Naive thymus-derived CD4-positive, alpha-beta T cell (primary cell): Measurements from ENCODE around the gene POLRMT. TPM values are rescaled to one million over a fixed set of nuclear protein-coding genes. Genes with fewer than 3 reads are reported as not detected.

Experiments used
- ATAC-seq: fragments of 150-1000 bp; cut with Tn5 transposase; 2 replicates; pipeline ENCODE4 v1.10.0; 2021; ENCODE audit warnings: mild to moderate bottlenecking, moderate library complexity
- CTCF ChIA-PET: fragments of 350-600 bp; sonication (Branson Sonifier 250); formaldehyde crosslinking; loops from one replicate; lab custom pipeline; 2021; ENCODE audit warnings: antibody characterized with exemption; lab: Charles Lee
- POLR2A ChIA-PET: fragments of 350-600 bp; sonication (Branson Sonifier 250); formaldehyde crosslinking; loops from one replicate; lab custom pipeline; 2021; ENCODE audit warnings: antibody characterized with exemption, inconsistent platforms; lab: Charles Lee
- DNase-seq, 9 donors: peaks; one replicate each; pipeline versions ENCODE4 v3.0.0 to v3.0.0-alpha.2; 2020 to 2022; ENCODE audit warnings: mixed read lengths in 1 of 9
- H3K27ac ChIP-seq: one replicate; pipeline ENCODE4 v1.7.0; 2013; ENCODE audit warnings: mild to moderate bottlenecking, low read depth, low read length, moderate library complexity
- H3K27me3 ChIP-seq, 2 donors: one replicate each; pipeline ENCODE4 v1.7.0; 2013; ENCODE audit warnings: low read length in 2 of 2, mild to moderate bottlenecking in 2 of 2, moderate library complexity in 2 of 2; ENCODE audit not compliant: control insufficient read depth in 2 of 2, insufficient read depth in 2 of 2
- H3K36me3 ChIP-seq, 3 experiments: 1 replicate in 2 of 3; 2 replicates in 1 of 3; pipeline ENCODE4 v1.7.0; 2013; ENCODE audit warnings: low read length in 3 of 3, mild to moderate bottlenecking in 3 of 3, moderate library complexity in 1 of 3; ENCODE audit not compliant: insufficient read depth in 3 of 3, control insufficient read depth in 2 of 3
- H3K4me1 ChIP-seq, 2 donors: one replicate each; pipeline ENCODE4 v1.7.0; 2013; ENCODE audit warnings: low read length in 2 of 2, mild to moderate bottlenecking in 2 of 2, moderate library complexity in 1 of 2; ENCODE audit not compliant: control insufficient read depth in 2 of 2, insufficient read depth in 2 of 2
- H3K4me3 ChIP-seq: 2 replicates; pipeline ENCODE4 v1.7.0; 2013; ENCODE audit warnings: mild to moderate bottlenecking, low read length
- H3K9me3 ChIP-seq, 3 experiments: 1 replicate in 2 of 3; 2 replicates in 1 of 3; pipeline ENCODE4 v1.7.0; 2013; ENCODE audit warnings: low read length in 3 of 3; ENCODE audit not compliant: control insufficient read depth in 2 of 3
- H3K27ac Mint-ChIP-seq, 9 donors: one replicate each; pipeline ENCODE4 v1.8.0; 2020 to 2022; ENCODE audit warnings: mixed read lengths in 9 of 9, mild to moderate bottlenecking in 8 of 9, moderate library complexity in 5 of 9, inconsistent platforms in 2 of 9
- H3K27me3 Mint-ChIP-seq, 5 donors: one replicate each; pipeline ENCODE4 v1.8.0; 2021 to 2022; ENCODE audit warnings: mixed read lengths in 5 of 5, mild to moderate bottlenecking in 1 of 5
- H3K36me3 Mint-ChIP-seq, 5 donors: one replicate each; pipeline ENCODE4 v1.8.0; 2020 to 2022; ENCODE audit warnings: mixed read lengths in 5 of 5, mild to moderate bottlenecking in 3 of 5, inconsistent platforms in 1 of 5
- H3K4me1 Mint-ChIP-seq, 7 donors: one replicate each; pipeline ENCODE4 v1.8.0; 2020 to 2022; ENCODE audit warnings: mixed read lengths in 7 of 7, mild to moderate bottlenecking in 3 of 7, inconsistent platforms in 1 of 7
- H3K4me3 Mint-ChIP-seq, 10 donors: one replicate each; pipeline ENCODE4 v1.8.0; 2020 to 2022; ENCODE audit warnings: mild to moderate bottlenecking in 10 of 10, mixed read lengths in 10 of 10, moderate library complexity in 6 of 10, inconsistent platforms in 2 of 10
- H3K9me3 Mint-ChIP-seq, 11 donors: one replicate each; pipeline ENCODE4 v1.8.0; 2020 to 2022; ENCODE audit warnings: mixed read lengths in 11 of 11, mild to moderate bottlenecking in 4 of 11, inconsistent platforms in 1 of 11, moderate library complexity in 1 of 11
- intact Hi-C, 2 donors: fragments of 100-400 bp; cut with micrococcal nuclease; formaldehyde crosslinking; loops; one replicate each; pipeline ENCODE4 v1.15.1; 2023
- polyA plus RNA-seq, 2 donors: library from polyadenylated mRNA; unstranded; fragments of 300-500 nt; fragmentation: Illumina TruSeq; gene quantifications; one replicate each; pipeline ENCODE4 v1.2.3, GENCODE V29; 2021
- total RNA-seq, 6 experiments: library from RNA in 5 of 6; stranded (reverse) in 5 of 6; gene quantifications; 1 replicate in 5 of 6; 2 replicates in 1 of 6; pipeline ENCODE4 v1.2.3 and lab custom pipeline; 2021 to 2026

Gene POLRMT
- total and polyA plus RNA-seq, 7 experiments from 2014 or later, result 37.4 to 105 (median 67.9) TPM

DNA sequence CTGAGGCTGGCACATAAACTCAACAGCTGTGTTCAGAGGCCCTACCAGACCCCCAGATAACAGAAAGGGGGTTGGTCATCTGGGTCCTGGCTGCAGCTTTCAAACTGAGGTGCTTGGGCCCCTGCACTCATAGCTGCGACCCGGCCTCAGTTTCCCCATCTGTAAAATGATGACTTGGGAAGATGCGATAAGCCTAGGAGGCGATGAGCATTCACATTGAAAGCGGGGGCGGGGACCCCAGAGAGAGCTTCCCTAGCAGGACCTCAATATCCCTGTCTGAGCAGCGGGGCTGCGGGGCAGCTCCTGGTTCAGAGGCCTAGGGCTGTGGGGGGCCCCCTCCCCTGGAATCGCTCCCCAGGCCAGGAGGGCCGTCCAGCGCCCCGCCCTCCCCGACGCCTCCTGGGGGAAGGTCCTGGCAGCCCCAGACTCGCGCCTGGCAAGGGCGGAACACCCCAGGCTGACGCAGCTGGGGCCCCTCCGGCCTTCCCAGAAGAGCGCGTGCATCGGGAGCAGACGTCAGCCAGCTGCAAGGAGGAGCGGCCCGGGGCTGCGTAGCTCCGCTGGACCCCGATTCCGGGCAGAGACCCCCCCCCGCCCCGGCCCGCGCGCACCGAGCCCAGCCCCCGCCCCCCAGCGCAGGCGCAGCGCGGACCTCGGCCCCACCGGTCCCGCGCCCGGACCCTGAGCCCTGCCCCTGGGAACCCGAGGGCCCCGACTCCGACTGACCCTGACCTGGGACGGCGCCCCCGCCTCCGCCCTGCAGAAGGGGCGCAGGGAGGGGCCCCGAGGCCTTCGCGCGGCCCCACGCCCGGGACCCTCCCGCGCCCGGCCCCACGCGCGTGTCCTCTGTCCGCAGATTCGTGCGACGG is 46.3 kb upstream of the POLRMT start:
- DNase-seq (peak in 6 of 9 donors; percentile 28 to 57 (median 36)), ATAC-seq (no peak)
- H3K27me3 ChIP-seq, result peaks cover 0 to 3% of the 10 kb centered on the region in 2 donors
- peak overlapping the region; percentile 71 to 91 (median 80) for H3K4me3 Mint-ChIP-seq
- H3K4me1 Mint-ChIP-seq, result peaks cover 0 to 11% (median 5%) of the 10 kb centered on the region in 7 donors
- no peaks in the 10 kb centered on the region for H3K9me3 ChIP-seq
- H3K4me1 ChIP-seq, result peaks cover 5 to 12% of the 10 kb centered on the region in 2 donors
- no peaks in the 10 kb centered on the region for H3K9me3 Mint-ChIP-seq
- peak overlapping the region; percentile 54 for H3K4me3 ChIP-seq
- no peaks in the 10 kb centered on the region for H3K36me3 Mint-ChIP-seq
- peak overlapping the region in 3 of 9 donors; percentile 47 to 68 (median 54) for H3K27ac Mint-ChIP-seq
- H3K36me3 ChIP-seq, result no peaks in the 10 kb centered on the region
- POLR2A ChIA-PET, result interaction anchor here (0.7 to 2.2 kb wide), 7 partner anchors 9 to 589 kb away, joined by 3 to 11 read pairs (median 4); partner anchors contain the start of genes CIRBP and RNF126
- peaks cover 6 to 15% (median 6%) of the 10 kb centered on the region in 5 donors for H3K27me3 Mint-ChIP-seq
- peak overlapping the region; percentile 79 for H3K27ac ChIP-seq
- intact Hi-C loops, result loop anchor here (1.0 to 5.0 kb wide), 21 partner anchors 16 to 728 kb away; partner anchors contain the start of genes PTBP1 (in 2 of the 2), RNF126 (in 2 of the 2), BSG (in 1 of the 2) and CDC34 (in 1 of the 2)
- CTCF ChIA-PET, result interaction anchor here (0.7 to 1.1 kb wide), 3 partner anchors 14 to 92 kb away, joined by 3 to 7 read pairs (median 6); partner anchors contain the start of gene PRSS57

DNA sequence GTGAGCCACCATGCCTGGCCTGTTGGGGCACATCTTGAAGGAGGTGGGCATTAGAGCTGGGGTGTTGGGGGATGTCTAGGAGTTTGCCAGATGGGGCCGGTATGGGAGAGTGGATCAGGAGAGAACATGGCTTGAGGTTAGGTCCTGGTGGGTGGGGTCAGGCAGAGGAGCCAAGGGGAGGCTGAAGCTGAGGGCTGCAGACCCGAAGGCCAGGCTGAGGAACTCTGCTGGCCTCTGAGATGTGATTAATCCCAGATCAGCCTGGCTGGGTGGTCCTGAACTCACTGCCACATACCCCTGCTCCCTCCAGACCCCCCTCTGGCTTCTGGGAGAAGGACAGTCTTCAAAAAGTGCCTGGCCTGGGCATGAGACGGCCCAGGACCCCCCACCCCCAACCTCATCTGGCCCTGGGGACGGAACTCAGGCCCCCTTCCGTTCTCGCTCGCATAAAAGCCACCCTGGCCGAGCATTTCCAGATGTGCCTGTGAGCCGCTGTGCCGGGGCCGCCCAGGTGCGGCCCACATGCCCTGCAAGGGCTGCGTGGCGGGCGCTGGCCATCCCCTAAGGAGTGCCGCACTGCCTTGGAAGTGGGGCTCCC is 45.6 kb upstream of the POLRMT start:
- Histone ChIP-seq H3K27me3 (peaks cover 0 to 3% of the 10 kb centered on the region in 2 donors), H3K4me3 (peak overlapping the region; percentile 54), H3K36me3 (no peaks in the 10 kb centered on the region), H3K4me1 (peaks cover 5 to 12% of the 10 kb centered on the region in 2 donors), H3K9me3 (no peaks in the 10 kb centered on the region), H3K27ac (no peak overlapping the region)
- ATAC-seq (no peak), DNase-seq (no peak)
- intact Hi-C loops, result no loop called here
- POLR2A ChIA-PET, result interaction anchor here (1.0 to 2.2 kb wide), 3 partner anchors 8 to 19 kb away, joined by 3 to 10 read pairs (median 4); partner anchors contain the start of gene RNF126
- Mint-ChIP-seq H3K27me3 (peaks cover 6 to 16% (median 9%) of the 10 kb centered on the region in 5 donors), H3K4me3 (peak overlapping the region; percentile 45 to 80 (median 75)), H3K9me3 (no peaks in the 10 kb centered on the region), H3K4me1 (peaks cover 0 to 11% (median 5%) of the 10 kb centered on the region in 7 donors), H3K27ac (peak overlapping the region in 3 of 9 donors; percentile 47 to 67 (median 65)), H3K36me3 (no peaks in the 10 kb centered on the region)
- CTCF ChIA-PET, result interaction anchor here (0.7 to 1.1 kb wide), 3 partner anchors 14 to 92 kb away, joined by 3 to 7 read pairs (median 6); partner anchors contain the start of gene PRSS57

DNA sequence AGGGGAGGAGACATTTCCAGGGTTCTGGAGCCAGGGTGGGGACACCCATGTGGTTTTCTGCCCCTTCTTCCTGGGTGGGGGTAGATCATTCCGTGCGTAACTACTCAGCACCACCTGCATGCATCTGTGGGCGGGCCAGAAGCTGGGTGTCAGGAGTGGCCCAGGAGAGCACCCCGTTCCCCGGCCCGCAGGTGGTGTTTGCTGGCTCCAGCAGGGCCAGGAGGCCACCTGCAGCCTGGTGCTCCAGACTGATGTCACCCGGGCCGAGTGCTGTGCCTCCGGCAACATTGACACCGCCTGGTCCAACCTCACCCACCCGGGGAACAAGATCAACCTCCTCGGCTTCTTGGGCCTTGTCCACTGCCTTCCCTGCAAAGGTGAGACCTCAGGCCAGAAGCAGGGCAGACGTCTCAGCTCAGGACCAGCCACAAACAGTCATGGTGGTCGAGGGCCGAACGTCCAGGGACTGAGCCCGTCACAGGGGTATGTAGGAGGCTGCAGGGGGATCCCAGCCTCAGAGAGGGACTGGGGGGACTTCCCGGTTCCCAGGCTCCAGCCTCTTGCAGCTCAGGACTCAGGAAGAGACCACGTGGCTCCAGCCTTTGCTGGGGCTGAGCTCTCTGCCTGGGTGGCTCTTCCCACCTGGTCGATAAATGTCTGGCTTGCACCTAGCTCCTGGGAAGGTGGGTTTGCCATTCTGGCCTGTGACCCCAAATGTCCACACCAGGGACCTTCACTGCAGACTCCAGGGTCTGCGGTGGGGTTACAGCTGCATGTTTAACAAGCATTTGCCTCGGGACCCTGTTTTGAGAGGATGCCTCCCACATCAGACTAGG is 44.5 kb upstream of the POLRMT start:
- no peaks in the 10 kb centered on the region for H3K36me3 Mint-ChIP-seq
- Histone ChIP-seq H3K27me3 (peaks cover 0 to 6% of the 10 kb centered on the region in 2 donors), H3K4me1 (peaks cover 5 to 12% of the 10 kb centered on the region in 2 donors), H3K9me3 (no peaks in the 10 kb centered on the region), H3K36me3 (no peaks in the 10 kb centered on the region), H3K27ac (no peak overlapping the region), H3K4me3 (no peak overlapping the region)
- ATAC-seq (no peak), DNase-seq (no peak)
- POLR2A ChIA-PET, result interaction anchor here (2.2 kb wide), 1 partner anchor 15 kb away, joined by 10 read pairs; the partner anchor contains the start of gene RNF126
- peak overlapping the region in 4 of 10 donors; percentile 10 to 49 (median 24) for H3K4me3 Mint-ChIP-seq
- H3K27me3 Mint-ChIP-seq, result peaks cover 6 to 18% (median 12%) of the 10 kb centered on the region in 5 donors
- no peaks in the 10 kb centered on the region for H3K9me3 Mint-ChIP-seq
- peaks cover 0 to 11% (median 5%) of the 10 kb centered on the region in 7 donors for H3K4me1 Mint-ChIP-seq
- CTCF ChIA-PET, result no interaction called here
- H3K27ac Mint-ChIP-seq, result peak overlapping the region in 2 of 9 donors; percentile 33 to 45
- intact Hi-C loops, result no loop called here

- DNase-seq (no peak), ATAC-seq (no peak)
- peaks cover 6 to 18% (median 12%) of the 10 kb centered on the region in 5 donors for H3K27me3 Mint-ChIP-seq
- ChIA-PET POLR2A (no interaction called here), CTCF (no interaction called here)
- H3K4me3 Mint-ChIP-seq, result peak overlapping the region in 1 of 10 donors; percentile 49
- H3K36me3 Mint-ChIP-seq, result no peaks in the 10 kb centered on the region
- H3K4me1 ChIP-seq, result peaks cover 5 to 12% of the 10 kb centered on the region in 2 donors
- no peaks in the 10 kb centered on the region for H3K9me3 Mint-ChIP-seq
- no peak overlapping the region for H3K27ac Mint-ChIP-seq
- H3K9me3 ChIP-seq, result no peaks in the 10 kb centered on the region
- H3K4me1 Mint-ChIP-seq, result peaks cover 0 to 11% (median 5%) of the 10 kb centered on the region in 7 donors
- H3K4me3 ChIP-seq, result no peak overlapping the region
- peaks cover 0 to 6% of the 10 kb centered on the region in 2 donors for H3K27me3 ChIP-seq
- H3K27ac ChIP-seq, result no peak overlapping the region
- no peaks in the 10 kb centered on the region for H3K36me3 ChIP-seq
- intact Hi-C loops, result no loop called here
These were observed 43.9 kb upstream of the POLRMT start for GRCh38 chr19:677201-677600.

- Histone ChIP-seq H3K4me1 (peaks cover 5 to 10% of the 10 kb centered on the region in 2 donors), H3K4me3 (no peak within 1 kb of the TSS), H3K9me3 (no peaks in the 10 kb centered on the region), H3K27ac (no peak within 1 kb of the TSS), H3K36me3 (no peaks in the 10 kb centered on the region), H3K27me3 (peaks cover 0 to 6% of the 10 kb centered on the region in 2 donors)
- intact Hi-C loops, result no loop called here
- CTCF ChIA-PET, result no interaction called here
- peak within 1 kb of the TSS in 6 of 10 donors; percentile 21 to 63 (median 46) for H3K4me3 Mint-ChIP-seq
- ATAC-seq (no peak), DNase-seq (no peak)
- H3K4me1 Mint-ChIP-seq, result peaks cover 0 to 11% (median 5%) of the 10 kb centered on the region in 7 donors
- H3K27me3 Mint-ChIP-seq, result peaks cover 6 to 18% (median 12%) of the 10 kb centered on the region in 5 donors
- H3K9me3 Mint-ChIP-seq, result no peaks in the 10 kb centered on the region
- no peak within 1 kb of the TSS for H3K27ac Mint-ChIP-seq
- POLR2A ChIA-PET, result no interaction called here
- no peaks in the 10 kb centered on the region for H3K36me3 Mint-ChIP-seq
These were observed 43.2 kb upstream of the POLRMT start, which contains the start of gene FSTL3 for GRCh38 chr19:676339-677105. FSTL3 (plus strand) TSS chr19:676392; CDS start chr19:676424, 32 bp downstream.
